ENCODE data around the gene AOPEP. TPM values are rescaled to one million over a fixed set of nuclear protein-coding genes. Genes with fewer than 3 reads are reported as not detected.
A peak's percentile ranks its signal among the peaks of the same experiment; 100 is the strongest.

Gene AOPEP
- total RNA-seq, 1 donor from 2014 or later: 16.6 TPM

DNA sequence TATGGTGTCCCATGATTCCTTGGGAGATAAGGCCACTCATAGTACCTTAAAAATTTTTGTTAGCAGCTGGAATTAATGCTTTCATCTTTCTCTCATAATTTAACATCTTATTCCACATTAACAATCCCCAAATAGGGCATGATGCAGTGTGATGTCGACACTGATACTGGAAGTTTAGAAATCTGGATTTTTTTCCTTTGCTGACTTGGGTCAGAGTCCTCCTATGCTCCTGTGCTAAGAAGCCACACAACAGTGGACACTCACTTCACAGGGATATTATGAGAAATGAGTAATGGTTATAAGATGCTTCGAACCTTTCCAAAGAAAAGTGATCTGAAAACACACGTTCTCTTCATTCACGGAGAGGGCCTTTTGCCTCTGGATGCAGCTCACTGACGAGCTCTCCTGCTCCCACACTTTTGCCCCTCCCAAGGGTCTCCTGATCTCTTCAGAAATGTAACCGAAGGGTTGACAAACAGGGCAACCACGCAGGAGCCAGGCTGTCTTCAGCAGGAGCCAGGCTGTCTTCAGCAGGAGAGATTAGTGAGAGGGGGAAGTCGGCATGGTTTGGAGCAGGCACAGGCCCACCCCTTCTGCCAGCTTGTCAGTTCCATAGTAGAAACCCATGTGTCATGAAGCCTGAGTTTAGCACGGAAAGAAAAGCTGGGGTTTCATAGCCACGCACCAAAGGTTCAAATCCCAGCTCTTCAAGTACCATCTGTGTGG, 247.8 kb downstream of the AOPEP start:
- Histone ChIP-seq H2AFZ (replicated peaks) (no peak overlapping the region), H3K27me3 (no peaks in the 10 kb centered on the region), H3K4me3 (no peak overlapping the region), H3K4me2 (no peak overlapping the region), H4K20me1 (ENCODE audit: low read depth) (no peaks in the 10 kb centered on the region), H3K27ac (no peak overlapping the region), H3K36me3 (no peaks in the 10 kb centered on the region), H3K9ac (no peak overlapping the region), H3F3A (ENCODE audit: low read depth) (peaks cover 25% of the 10 kb centered on the region), H3K4me1 (peaks cover 51% of the 10 kb centered on the region), H3K9me3 (ENCODE audit: low read depth) (no peaks in the 10 kb centered on the region), H3K79me2 (ENCODE audit: low read depth) (no peaks in the 10 kb centered on the region)
- H3K9me3 Mint-ChIP-seq: no peaks in the 10 kb centered on the region
- H3K4me3 Mint-ChIP-seq: no peak overlapping the region
- peaks cover 11% of the 10 kb centered on the region for H3K36me3 Mint-ChIP-seq
- no peak for DNase-seq (ENCODE audit: low spot score)
- peak overlapping the region; percentile 16 for H3K27ac Mint-ChIP-seq
- TF ChIP-seq EZH2phosphoT487 (IDR thresholded peaks at IDR 0.05) (no peak), EZH2 (IDR thresholded peaks at IDR 0.05) (no peak)
- TF ChIP-seq, protein P1, sequence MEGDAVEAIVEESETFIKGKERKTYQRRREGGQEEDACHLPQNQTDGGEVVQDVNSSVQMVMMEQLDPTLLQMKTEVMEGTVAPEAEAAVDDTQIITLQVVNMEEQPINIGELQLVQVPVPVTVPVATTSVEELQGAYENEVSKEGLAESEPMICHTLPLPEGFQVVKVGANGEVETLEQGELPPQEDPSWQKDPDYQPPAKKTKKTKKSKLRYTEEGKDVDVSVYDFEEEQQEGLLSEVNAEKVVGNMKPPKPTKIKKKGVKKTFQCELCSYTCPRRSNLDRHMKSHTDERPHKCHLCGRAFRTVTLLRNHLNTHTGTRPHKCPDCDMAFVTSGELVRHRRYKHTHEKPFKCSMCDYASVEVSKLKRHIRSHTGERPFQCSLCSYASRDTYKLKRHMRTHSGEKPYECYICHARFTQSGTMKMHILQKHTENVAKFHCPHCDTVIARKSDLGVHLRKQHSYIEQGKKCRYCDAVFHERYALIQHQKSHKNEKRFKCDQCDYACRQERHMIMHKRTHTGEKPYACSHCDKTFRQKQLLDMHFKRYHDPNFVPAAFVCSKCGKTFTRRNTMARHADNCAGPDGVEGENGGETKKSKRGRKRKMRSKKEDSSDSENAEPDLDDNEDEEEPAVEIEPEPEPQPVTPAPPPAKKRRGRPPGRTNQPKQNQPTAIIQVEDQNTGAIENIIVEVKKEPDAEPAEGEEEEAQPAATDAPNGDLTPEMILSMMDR (IDR thresholded peaks at IDR 0.05): no peak
- peaks cover 78% of the 10 kb centered on the region for H3K4me1 Mint-ChIP-seq
- H3K27me3 Mint-ChIP-seq (ENCODE audit: insufficient read depth, low read depth): peaks cover 5% of the 10 kb centered on the region

DNA sequence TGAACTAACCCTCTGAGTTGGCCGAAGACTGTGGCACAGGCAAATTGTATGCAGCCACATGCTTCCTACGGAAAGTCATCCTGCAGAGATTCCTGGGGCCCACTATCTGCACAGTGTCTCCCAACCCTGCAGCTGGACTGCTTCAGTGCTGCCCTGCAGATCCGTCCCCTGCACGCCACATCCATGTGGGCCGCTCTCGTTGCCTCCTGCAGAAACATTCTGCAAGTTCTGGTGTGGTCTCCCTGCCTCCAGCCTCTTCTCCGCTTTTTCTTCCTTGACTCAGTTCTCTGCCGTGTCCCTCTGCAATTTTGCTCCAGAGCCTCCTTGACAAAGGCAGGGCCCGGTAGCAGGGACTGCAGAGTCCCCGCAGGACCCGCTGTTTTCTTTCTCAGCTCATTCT, 249.0 kb downstream of the AOPEP start:
- Mint-ChIP-seq H3K27ac (no peak overlapping the region), H3K27me3 (ENCODE audit: insufficient read depth, low read depth) (peaks cover 7% of the 10 kb centered on the region), H3K4me3 (no peak overlapping the region), H3K4me1 (peaks cover 76% of the 10 kb centered on the region), H3K36me3 (peaks cover 14% of the 10 kb centered on the region), H3K9me3 (no peaks in the 10 kb centered on the region)
- H3K4me3 ChIP-seq: no peak overlapping the region
- no peaks in the 10 kb centered on the region for H3K36me3 ChIP-seq
- no peaks in the 10 kb centered on the region for H3K79me2 ChIP-seq (ENCODE audit: low read depth)
- H3K9ac ChIP-seq: no peak overlapping the region
- H3K9me3 ChIP-seq (ENCODE audit: low read depth): no peaks in the 10 kb centered on the region
- peaks cover 28% of the 10 kb centered on the region for H3F3A ChIP-seq (ENCODE audit: low read depth)
- H3K27me3 ChIP-seq: no peaks in the 10 kb centered on the region
- no peaks in the 10 kb centered on the region for H4K20me1 ChIP-seq (ENCODE audit: low read depth)
- TF ChIP-seq EZH2 (IDR thresholded peaks at IDR 0.05) (no peak), EZH2phosphoT487 (IDR thresholded peaks at IDR 0.05) (no peak)
- TF ChIP-seq, protein P1 (IDR thresholded peaks at IDR 0.05): no peak
- no peak overlapping the region for H3K4me2 ChIP-seq
- H3K27ac ChIP-seq: no peak overlapping the region
- no peak overlapping the region for H2AFZ ChIP-seq (replicated peaks)
- no peak for DNase-seq (ENCODE audit: low spot score)
- peaks cover 53% of the 10 kb centered on the region for H3K4me1 ChIP-seq

DNA sequence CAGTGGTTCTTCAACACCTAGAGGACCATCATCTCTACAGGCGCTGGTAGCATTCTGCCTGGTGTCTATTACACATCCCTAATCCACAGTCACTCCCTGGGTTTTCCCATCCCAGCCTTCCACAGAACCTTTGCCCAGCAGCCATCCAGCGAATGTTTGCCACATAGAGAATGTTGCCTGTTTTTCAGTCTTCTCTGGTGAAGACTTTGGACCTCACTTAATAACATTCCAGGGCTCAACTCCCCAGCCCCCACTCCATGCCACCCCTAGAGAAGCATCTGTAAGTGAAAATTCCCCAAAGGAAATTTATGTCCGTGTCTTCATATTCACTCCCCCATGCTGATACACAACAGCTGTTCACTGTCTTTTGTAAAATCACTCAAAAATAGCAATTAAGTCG, 249.6 kb downstream of the AOPEP start:
- Histone ChIP-seq H3K4me1 (peaks cover 53% of the 10 kb centered on the region), H2AFZ (replicated peaks) (no peak overlapping the region), H4K20me1 (ENCODE audit: low read depth) (no peaks in the 10 kb centered on the region), H3K4me2 (no peak overlapping the region), H3K4me3 (no peak overlapping the region), H3F3A (ENCODE audit: low read depth) (peaks cover 28% of the 10 kb centered on the region), H3K36me3 (no peaks in the 10 kb centered on the region), H3K9me3 (ENCODE audit: low read depth) (no peaks in the 10 kb centered on the region), H3K27ac (no peak overlapping the region), H3K79me2 (ENCODE audit: low read depth) (no peaks in the 10 kb centered on the region), H3K9ac (no peak overlapping the region), H3K27me3 (no peaks in the 10 kb centered on the region)
- Mint-ChIP-seq H3K36me3 (peaks cover 14% of the 10 kb centered on the region), H3K4me3 (no peak overlapping the region), H3K9me3 (no peaks in the 10 kb centered on the region), H3K27ac (no peak overlapping the region), H3K27me3 (ENCODE audit: insufficient read depth, low read depth) (peaks cover 7% of the 10 kb centered on the region), H3K4me1 (peaks cover 76% of the 10 kb centered on the region)
- TF ChIP-seq EZH2 (IDR thresholded peaks at IDR 0.05) (no peak), EZH2phosphoT487 (IDR thresholded peaks at IDR 0.05) (no peak)
- TF ChIP-seq, protein P1 (IDR thresholded peaks at IDR 0.05): no peak
- no peak for DNase-seq (ENCODE audit: low spot score)
